NCI-H460 (cell line): ENCODE results near the gene CLMN. TPM values are rescaled to one million over a fixed set of nuclear protein-coding genes. Genes with fewer than 3 reads are reported as not detected.

Experiments
- DNase-seq: peaks from one replicate; pipeline ENCODE4 v3.0.0-alpha.2; 2016; ENCODE audit warnings: low read depth; ENCODE audit errors: extremely low read depth
- total RNA-seq: library from RNA; depleted of rRNA; stranded (reverse); fragments of >200 nt; shearing (Covaris generic); gene quantifications from 2 replicates; pipeline ENCODE4 v1.2.3, GENCODE V29; 2014

CLMN gene
- total RNA-seq, 1 experiment from 2014 or later: 9.0 TPM

DNA sequence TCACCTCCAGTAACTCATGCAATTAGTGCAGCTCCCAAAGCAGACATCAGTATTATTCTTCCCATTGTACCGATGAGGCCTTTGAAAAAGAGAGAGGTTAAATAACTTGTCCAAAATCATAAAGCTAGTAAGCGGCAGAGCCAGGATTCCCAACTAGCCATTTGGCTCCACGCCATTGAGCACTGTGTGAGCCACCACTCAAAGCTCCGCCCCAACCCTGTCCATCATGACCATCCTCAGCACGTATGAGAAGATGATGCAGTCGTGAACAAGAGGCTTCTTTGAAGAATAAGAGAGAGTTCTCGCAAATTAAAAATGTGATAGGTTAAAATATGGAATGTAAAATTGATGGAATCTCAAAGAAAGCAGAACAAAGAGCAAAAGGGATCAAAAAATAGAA lies 14.6 kb downstream of the CLMN start:
- DNase-seq: no peak

- no peak for DNase-seq
Observed at GRCh38 chr14:95304342-95304741, 15.4 kb downstream of the CLMN start.

- DNase-seq: no peak
Observed at GRCh38 chr14:95303552-95303951, 16.2 kb downstream of the CLMN start.

DNA sequence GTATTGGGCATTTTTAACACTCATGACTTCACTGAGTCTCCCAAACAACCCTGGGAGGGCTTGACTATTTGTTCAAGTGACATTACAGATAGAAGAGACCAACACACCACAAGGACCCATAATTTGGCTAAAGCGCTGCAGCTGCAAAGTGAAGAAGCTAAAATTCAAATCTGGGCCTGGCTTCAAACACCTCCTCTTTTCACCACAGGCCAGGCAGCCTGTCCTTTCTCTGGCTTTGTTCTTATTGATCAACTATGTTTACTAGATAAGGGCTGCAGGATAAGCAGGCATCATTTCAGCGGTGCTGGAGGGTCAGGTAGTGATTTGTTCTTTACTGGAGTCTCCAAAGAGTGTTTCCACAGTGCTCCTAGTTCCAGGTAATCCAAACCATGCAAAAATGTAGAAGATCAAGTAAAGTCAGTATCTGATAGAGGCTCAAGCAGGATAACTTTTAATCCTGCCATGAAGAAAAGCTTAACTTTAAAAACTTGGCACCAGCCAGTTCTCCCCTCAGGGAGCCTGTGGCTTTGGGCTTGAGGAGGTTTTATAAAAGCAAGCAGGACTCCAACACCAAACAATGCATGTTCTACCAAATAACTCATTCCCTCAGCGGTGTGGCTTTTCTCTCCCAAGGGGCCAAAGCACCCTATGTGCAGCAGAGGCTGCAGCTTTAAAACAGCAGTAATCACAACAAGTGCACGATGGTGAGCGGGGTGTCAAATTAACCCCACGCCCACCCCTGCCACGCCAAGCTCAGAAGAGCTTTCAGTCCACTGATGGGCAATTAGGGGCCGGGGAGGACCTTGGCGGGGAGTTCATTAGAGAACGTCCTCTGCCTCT lies 16.8 kb downstream of the CLMN start:
- no peak for DNase-seq

DNA sequence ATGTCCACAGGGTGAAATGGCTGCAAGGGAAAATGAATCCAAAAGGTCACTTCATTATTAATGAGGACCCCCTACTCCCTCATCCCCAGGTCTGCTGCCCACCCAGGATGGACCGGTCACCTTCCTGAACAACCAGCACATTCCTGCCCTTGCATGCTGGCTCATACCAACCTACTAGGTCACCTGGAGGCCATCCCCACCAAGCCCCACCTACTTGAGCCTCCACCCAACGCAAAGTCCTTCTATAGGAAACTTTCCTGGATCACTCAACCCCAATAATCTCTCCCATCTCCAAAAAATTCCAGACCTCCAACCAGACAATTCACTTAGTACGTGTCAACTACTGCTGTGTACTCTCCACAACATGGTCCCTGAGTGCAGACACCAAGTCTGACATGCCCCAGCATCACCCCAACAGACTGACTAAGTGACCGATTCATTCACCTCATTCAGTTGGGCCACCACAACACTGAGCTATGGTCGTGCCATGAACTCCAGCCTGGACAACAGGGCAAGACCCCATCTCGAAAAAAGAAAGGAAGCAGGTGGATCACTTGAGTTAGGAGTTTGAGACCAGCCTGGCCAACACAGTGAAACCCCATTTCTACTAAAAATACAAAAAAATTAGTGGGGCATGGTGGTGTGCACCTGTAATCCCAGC lies 18.1 kb downstream of the CLMN start:
- no peak for DNase-seq

GRCh38 chr14:95300697-95301526 lies 18.8 kb downstream of the CLMN start:
- DNase-seq: no peak

- no peak for DNase-seq
Observed at GRCh38 chr14:95300002-95300696, 19.6 kb downstream of the CLMN start.

GRCh38 chr14:95299271-95299670 lies 20.4 kb downstream of the CLMN start:
- no peak for DNase-seq

DNA sequence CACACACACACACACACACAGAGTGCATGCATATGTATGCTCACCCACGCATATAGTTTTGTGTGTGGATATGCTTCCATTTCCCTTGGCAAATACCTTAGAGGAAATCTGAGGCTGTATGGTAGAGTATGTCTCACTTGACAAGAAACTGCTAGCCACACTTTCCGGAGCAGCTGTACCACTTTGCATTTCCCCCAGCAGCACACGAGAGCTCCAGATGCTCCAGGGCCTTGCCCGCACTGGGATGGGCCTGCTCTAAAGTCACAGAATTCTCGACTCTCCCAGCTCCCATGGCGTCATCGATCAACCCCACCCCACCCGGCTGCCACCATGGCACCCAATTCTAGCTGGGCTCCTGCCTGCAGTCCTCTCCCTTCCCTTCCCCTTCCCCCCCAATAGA lies 21.9 kb downstream of the CLMN start:
- no peak for DNase-seq

DNA sequence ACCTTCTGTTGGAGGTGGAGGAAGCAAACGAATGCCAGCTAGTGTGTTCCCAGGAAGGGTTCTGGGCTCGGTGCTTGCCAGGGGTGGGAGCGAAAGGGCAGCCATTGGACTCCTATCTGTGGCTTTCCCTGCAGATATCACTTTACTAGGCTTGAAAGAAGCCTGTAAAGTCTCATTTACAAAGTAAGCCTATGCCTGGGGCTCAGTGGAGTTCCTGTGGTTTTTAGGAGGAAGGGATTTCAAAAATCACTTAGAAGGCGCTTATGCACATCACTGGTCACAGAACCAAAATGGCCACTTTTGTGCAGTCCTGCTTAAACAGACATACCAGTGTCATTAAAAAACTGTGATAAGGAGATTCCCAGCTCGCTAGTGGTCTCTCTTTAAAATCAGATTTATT lies 22.7 kb downstream of the CLMN start:
- DNase-seq: no peak

- no peak for DNase-seq
Observed at GRCh38 chr14:95295600-95296376, 23.9 kb downstream of the CLMN start.

DNA sequence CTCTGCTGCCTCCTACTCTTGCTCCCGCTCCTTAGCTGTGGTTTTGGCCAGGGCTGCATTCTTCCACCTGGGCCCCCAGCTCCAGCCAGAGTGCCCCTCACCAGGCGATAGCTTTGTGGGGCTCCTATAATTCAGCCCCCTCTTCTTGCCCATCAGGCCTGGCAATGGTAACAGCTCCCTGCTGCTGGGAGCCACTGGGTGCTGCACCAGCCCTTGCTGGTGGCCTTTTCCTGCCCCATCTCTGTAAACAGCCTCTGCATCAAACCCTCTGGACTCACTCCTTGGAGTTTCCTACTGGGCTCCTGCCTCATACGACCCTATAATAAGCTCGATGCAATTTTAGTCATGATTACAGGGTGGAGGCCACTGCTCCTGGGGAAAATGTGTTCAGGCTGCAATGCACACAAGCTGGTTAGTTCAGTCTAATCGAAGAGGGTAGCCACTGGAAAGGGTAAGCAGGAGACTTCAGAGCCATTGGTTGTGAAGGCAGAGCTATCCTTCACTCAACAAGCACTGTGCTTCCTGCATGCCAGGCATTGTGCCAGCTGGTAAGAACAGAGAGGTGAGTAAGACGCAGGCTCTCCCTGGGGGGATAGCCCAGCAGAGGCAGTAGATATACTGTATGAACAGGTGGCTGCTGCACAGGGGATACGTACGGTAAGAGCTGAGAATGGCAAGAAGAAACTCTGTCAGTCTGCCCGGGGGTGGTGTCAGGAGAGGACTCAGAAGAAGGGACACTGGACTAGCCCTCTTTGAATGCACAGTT lies 24.7 kb downstream of the CLMN start:
- no peak for DNase-seq

- DNase-seq: no peak
Observed at GRCh38 chr14:95294320-95294719, 25.4 kb downstream of the CLMN start.

GRCh38 chr14:95293449-95293848 lies 26.3 kb downstream of the CLMN start:
- no peak for DNase-seq

DNA sequence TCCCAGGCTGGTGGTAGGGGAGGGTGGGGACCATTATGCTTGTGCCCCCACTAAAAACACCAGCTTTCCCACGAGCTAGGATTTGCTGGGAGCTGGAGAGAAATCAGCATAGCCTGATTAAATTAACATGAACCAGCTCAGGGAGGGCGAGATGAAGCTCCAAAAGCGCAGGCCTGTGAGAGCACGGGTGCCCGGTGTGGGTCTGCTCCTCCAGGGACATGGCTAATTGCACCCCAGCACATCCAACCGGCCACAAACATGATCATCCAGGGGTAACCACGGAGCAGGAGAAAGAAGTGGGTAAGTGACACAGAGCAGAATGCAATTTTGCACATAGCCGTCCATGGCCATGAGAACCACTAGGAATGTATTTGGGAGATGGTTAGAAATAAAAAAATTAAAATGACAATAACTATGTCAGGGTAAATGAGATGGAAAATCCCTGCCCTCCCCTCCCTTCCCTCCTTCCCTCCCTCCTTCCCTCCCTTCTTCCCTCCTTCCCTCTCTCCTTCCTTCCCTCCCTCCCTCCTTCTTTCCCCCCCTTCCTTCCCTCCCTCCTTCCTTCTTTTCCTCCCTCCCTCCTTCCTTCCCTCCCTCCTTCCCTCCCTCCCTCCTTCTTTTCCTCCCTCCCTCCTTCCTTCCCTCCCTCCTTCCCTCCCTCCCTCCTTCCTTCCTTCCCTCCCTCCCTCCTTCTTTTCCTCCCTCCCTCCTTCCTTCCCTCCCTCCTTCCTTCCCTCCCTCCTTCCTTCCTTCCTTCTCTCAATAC lies 26.9 kb downstream of the CLMN start:
- DNase-seq: no peak

GRCh38 chr14:95291859-95292542 lies 27.7 kb downstream of the CLMN start:
- no peak for DNase-seq

GRCh38 chr14:95290871-95291431 lies 28.8 kb downstream of the CLMN start:
- no peak for DNase-seq

DNA sequence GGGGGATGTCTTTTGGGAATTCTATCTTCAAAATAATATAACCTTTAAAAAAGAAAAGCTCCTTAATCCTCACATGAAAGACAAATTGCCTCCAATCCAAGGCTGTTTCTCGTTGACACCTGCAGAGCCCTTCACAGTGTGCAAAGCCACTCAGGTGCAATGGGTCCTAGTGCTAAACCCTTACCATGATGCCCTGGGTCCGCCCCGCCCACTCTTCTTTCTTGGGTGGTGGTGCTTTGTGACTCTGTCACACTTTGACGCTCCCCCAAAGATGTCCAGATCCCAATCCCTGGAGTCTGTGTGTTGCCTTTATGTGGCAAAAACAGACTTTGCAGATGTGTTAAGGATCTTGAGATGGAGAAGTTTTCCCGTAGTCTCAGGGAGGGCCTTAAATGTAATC lies 29.7 kb downstream of the CLMN start:
- no peak for DNase-seq
